Suprapubic skin (tissue), 4 donors: ENCODE data around the gene PCYOX1L.

ENCODE experiments used
- EP300 ChIP-seq: sonication (generic); formaldehyde crosslinking; IDR thresholded peaks from one replicate; pipeline ENCODE4 v1.6.1; 2017; ENCODE audit warnings: antibody characterized with exemption
- POLR2A ChIP-seq, 2 donors: fragments of 450-650 bp; IDR thresholded peaks; one replicate each; pipeline ENCODE4 v1.6.1; 2017; ENCODE audit warnings: antibody characterized with exemption in 2 of 2, mild to moderate bottlenecking in 2 of 2, moderate library complexity in 2 of 2
- POLR2AphosphoS5 ChIP-seq, 3 donors: sonication (generic); formaldehyde crosslinking; IDR thresholded peaks; one replicate each; pipeline ENCODE4 v1.6.1; 2017; ENCODE audit warnings: antibody characterized with exemption in 3 of 3
- TF ChIP-seq, protein P1 (sequence below), 2 donors: fragments of 200-600 bp in 1 of 2; fragments of 450-650 bp in 1 of 2; sonication (generic) in 1 of 2; IDR thresholded peaks; one replicate each; pipeline ENCODE4 v1.5.1; 2016 to 2019; ENCODE audit warnings: antibody characterized with exemption in 2 of 2, mild to moderate bottlenecking in 1 of 2, moderate library complexity in 1 of 2

DNA sequence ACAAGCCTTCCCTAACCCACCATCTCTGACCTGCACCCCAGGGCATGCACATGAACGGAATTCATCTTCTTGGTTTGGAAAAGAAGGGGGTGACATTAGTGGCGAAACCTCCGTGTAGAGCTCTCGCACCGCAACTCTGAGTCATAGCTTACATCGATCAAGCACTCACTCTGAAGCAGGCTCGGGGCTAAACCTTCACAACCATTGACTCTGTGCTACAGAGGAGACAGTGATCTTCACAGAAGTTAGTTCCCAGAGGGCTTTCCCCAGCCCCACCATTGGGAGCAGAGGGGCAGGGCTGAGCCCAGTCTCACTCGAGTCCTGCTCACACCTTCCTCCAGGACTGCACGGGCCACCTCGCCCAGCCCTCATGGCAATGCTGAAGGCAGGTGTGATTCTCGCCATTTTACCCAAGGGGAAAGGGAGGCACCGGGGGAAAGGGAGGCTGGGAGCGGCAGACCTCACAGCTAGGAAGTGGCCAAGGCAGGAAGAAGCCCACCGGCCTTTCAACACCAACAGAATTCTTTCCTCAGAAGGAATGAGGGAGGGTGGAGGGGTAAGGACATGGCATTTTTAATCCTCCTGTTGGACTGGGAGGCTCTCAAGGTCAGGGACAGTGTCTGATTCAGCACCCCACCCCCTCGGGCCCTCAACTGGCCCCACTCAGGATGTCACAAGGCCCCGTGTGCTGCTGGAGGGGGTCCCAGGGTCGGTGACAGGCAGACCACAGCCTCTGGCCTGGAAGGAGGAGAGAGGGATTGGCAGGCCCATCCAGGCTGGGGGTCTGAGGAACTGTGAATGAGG lies 47.1 kb downstream of the PCYOX1L start:
- TF ChIP-seq, protein P1, sequence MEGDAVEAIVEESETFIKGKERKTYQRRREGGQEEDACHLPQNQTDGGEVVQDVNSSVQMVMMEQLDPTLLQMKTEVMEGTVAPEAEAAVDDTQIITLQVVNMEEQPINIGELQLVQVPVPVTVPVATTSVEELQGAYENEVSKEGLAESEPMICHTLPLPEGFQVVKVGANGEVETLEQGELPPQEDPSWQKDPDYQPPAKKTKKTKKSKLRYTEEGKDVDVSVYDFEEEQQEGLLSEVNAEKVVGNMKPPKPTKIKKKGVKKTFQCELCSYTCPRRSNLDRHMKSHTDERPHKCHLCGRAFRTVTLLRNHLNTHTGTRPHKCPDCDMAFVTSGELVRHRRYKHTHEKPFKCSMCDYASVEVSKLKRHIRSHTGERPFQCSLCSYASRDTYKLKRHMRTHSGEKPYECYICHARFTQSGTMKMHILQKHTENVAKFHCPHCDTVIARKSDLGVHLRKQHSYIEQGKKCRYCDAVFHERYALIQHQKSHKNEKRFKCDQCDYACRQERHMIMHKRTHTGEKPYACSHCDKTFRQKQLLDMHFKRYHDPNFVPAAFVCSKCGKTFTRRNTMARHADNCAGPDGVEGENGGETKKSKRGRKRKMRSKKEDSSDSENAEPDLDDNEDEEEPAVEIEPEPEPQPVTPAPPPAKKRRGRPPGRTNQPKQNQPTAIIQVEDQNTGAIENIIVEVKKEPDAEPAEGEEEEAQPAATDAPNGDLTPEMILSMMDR (IDR thresholded peaks at IDR 0.05): no peak
- TF ChIP-seq EP300 (no peak), POLR2AphosphoS5 (IDR thresholded peaks at IDR 0.05) (no peak), POLR2A (IDR thresholded peaks at IDR 0.05) (no peak)
